ENCODE results near the gene ZBED5. TPM values are rescaled to one million over a fixed set of nuclear protein-coding genes. Genes with fewer than 3 reads are reported as not detected.

ZBED5 gene
- total and polyA plus RNA-seq, 12 donors = 19.4 to 63.3 (median 39.6) TPM

Other genes starting within 250 kb of the ZBED5 start
- 1 to 10 TPM; 2.5 to 8.3 (median 5.3) TPM for gene IRAG1, start 164.3 kb downstream of the ZBED5 start, total RNA-seq
- 1 to 10 TPM; 4.2 to 4.6 TPM for gene IRAG1, start 164.3 kb downstream of the ZBED5 start, polyA plus RNA-seq
- gene CTR9, start 106.8 kb downstream of the ZBED5 start, total RNA-seq = 10 to 100 TPM; 18.6 to 34.8 (median 24.7) TPM
- 10 to 100 TPM; 10.4 to 11.7 TPM for gene CTR9, start 106.8 kb downstream of the ZBED5 start, polyA plus RNA-seq
- gene EIF4G2, start 49.1 kb downstream of the ZBED5 start, total RNA-seq = 1,000 to 10,000 TPM in 3 of 10 donors, 100 to 1,000 TPM in 7; 623 to 1,076 (median 970) TPM
- 100 to 1,000 TPM; 119 to 283 TPM for gene EIF4G2, start 49.1 kb downstream of the ZBED5 start, polyA plus RNA-seq